ENCODE measurements around the gene ANKRD18A.
"Not testable (repeated sequence)": the region's sequence is repeated elsewhere in the genome, so short reads cannot be mapped to it uniquely, and the experiment has no call there.

Gene ANKRD18A

DNA sequence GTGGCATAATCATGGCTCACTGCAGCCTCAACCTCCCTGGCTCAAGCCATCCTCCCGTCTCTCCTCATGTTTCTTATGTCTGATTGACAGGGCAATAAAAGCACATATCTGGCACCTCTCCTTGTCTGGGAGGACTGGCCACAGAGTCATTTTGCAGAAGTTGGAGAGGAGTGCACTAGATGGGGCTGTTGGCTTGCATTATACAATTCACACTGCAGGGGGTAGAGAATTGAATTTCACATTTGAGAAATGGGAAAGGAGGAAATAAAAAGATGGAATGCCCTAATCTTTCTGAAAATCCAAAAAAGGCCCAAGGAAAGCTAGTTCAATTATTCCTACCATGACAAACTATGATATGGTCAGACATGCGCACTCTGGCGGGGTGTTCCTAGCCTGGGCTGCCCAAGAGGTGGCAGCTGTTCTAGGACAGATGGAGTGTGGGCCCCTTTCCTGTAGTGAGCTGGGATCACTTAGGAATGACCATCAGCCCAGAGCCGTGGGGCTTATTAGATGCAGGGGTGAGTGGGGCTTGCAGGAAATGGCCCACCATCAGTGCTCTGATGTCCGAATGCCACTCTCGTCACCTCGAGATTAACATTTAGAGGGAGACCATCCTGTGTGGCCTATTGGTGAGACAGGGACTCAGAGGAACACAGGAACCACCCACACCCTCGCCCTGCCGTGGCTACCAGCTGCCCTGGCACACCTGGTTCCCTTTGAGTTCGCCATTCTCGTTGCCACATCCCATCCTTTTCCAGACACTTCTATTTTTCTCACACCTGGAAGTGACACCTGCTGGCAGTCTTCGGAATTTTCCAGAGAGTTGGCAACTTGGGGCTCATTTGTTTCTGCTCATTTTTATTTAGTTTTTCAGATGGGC, 21.8 kb upstream of the ANKRD18A start:
- Mint-ChIP-seq H3K9me3 (no peaks in the 10 kb centered on the region), H3K4me3 (no peak overlapping the region), H3K27me3 (ENCODE audit: low read depth) (peaks cover 3% of the 10 kb centered on the region), H3K27ac (no peak overlapping the region), H3K4me1 (ENCODE audit: low read depth) (no peaks in the 10 kb centered on the region), H3K36me3 (ENCODE audit: low read depth) (no peaks in the 10 kb centered on the region)

DNA sequence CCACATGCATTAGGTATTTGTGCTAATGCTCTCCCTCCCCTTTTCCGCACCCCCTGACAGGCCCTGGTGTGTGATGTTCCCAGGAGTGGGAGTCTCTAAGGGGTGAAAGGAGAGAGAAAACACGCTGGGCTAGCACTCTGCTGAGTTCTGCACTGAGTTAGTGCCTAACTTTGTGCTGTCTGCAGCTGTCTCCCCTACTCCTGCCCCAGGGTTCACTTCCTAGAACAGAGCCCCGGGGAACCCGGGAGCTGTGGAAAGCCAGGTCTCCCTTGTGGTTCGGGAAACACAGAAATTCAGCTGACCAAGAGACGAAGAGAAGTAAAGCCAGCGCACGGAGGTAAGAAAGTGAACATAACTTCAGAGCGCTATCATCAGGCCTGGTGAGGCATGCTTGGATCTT, 20.7 kb upstream of the ANKRD18A start:
- no peak overlapping the region for H3K4me3 Mint-ChIP-seq
- no peaks in the 10 kb centered on the region for H3K36me3 Mint-ChIP-seq (ENCODE audit: low read depth)
- no peaks in the 10 kb centered on the region for H3K4me1 Mint-ChIP-seq (ENCODE audit: low read depth)
- H3K27ac Mint-ChIP-seq = no peak overlapping the region
- peaks cover 5% of the 10 kb centered on the region for H3K27me3 Mint-ChIP-seq (ENCODE audit: low read depth)
- no peaks in the 10 kb centered on the region for H3K9me3 Mint-ChIP-seq

DNA sequence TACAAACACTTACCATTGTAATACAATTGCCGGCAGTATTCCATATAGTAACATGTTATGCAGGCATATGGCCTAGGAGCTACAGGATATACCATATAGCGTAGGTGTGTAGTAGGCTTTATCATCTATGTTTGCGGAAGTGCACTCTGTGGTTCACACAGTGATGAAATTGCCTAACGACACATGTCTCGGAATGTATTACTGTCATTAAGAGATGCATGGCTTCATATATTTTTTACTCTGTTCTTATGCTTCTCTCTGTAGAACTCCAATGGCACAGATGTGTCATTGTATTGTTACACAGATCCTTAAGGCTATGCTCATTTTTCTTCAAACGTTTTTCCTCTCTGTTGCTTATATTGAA, 19.2 kb upstream of the ANKRD18A start:
- Mint-ChIP-seq H3K36me3 (ENCODE audit: low read depth) (no peaks in the 10 kb centered on the region), H3K9me3 (no peaks in the 10 kb centered on the region), H3K27ac (no peak overlapping the region), H3K4me1 (ENCODE audit: low read depth) (no peaks in the 10 kb centered on the region), H3K4me3 (no peak overlapping the region), H3K27me3 (ENCODE audit: low read depth) (peaks cover 6% of the 10 kb centered on the region)

DNA sequence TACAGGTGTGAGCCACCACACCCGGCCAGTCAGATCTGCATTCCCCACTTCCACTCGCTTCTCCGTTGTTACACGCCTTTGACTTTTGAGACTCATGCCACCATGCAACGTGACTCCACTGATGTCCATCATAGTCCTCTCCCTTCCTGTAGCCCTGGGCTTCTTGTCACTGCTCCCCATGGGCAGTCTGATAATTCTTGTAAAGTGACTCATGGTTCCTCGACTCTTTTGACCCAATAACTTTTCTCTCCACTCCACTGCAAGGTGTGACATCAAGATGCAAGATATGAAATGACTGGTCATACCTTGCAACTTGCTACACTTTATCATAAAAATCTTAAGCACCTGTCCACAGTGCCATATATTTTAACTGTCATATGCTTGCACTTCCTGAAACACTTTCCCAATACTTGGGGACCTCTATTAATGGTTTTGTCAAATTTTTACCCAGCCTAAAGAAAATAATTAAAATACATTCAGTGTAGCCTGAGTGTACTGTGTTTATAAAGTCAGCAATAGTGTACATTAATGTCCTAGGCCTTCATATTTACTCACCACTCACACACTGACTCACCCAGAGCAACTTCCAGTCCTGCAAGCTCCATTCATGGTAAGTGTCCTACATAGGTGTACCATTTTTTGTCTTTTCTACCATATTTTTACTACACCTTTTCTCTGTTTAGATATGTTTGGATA, 18.6 kb upstream of the ANKRD18A start:
- Mint-ChIP-seq H3K27me3 (ENCODE audit: low read depth) (peaks cover 7% of the 10 kb centered on the region), H3K4me3 (no peak overlapping the region)

DNA sequence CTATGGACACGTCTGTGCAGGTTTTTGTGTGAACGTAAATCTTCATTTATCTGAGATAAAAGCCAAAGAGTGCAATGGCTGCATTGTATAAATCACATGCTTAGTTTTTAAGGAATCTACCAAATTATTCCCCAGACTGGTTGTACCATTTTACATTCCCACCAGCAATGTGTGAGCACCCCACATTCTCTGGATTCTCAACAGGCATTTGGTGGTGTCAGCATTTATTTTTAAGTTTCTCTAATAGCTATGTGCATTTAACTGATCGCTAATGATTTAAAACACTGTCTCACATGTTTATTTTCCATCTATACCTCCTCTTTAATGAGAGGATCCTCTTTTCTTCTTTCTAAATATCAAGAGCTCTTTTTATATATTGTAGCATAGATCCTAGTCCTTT, 13.9 kb upstream of the ANKRD18A start:
- Mint-ChIP-seq H3K27ac (no peak overlapping the region), H3K36me3 (ENCODE audit: low read depth) (no peaks in the 10 kb centered on the region), H3K4me1 (ENCODE audit: low read depth) (no peaks in the 10 kb centered on the region), H3K27me3 (ENCODE audit: low read depth) (peaks cover 9% of the 10 kb centered on the region), H3K9me3 (no peaks in the 10 kb centered on the region), H3K4me3 (no peak overlapping the region)

More for the DNA sequence above, 18.6 kb upstream of the ANKRD18A start:
- no peak overlapping the region for H3K27ac Mint-ChIP-seq
- no peaks in the 10 kb centered on the region for H3K36me3 Mint-ChIP-seq (ENCODE audit: low read depth)
- H3K4me1 Mint-ChIP-seq (ENCODE audit: low read depth) = no peaks in the 10 kb centered on the region
- no peaks in the 10 kb centered on the region for H3K9me3 Mint-ChIP-seq

DNA sequence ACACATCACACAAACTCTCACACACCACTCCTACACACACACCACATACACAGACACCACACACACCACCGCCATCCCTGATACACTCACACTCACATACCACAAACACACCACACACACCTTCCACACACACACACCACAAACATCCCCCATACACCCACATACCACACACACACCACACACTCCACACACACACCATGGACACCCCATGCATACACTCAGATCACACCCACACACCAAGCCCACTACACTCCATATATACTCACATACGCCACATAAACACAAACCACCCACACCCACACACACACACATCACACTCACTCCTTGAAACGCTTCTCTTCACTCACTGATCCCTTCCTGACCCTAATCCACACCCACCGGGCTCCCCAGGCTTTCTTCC, 9.1 kb upstream of the ANKRD18A start:
- H3K9me3 Mint-ChIP-seq = no peaks in the 10 kb centered on the region
- H3K27ac Mint-ChIP-seq = no peak overlapping the region
- H3K4me3 Mint-ChIP-seq = no peak overlapping the region
- H3K36me3 Mint-ChIP-seq (ENCODE audit: low read depth) = no peaks in the 10 kb centered on the region
- H3K4me1 Mint-ChIP-seq (ENCODE audit: low read depth) = no peaks in the 10 kb centered on the region
- H3K27me3 Mint-ChIP-seq (ENCODE audit: low read depth) = peaks cover 16% of the 10 kb centered on the region

DNA sequence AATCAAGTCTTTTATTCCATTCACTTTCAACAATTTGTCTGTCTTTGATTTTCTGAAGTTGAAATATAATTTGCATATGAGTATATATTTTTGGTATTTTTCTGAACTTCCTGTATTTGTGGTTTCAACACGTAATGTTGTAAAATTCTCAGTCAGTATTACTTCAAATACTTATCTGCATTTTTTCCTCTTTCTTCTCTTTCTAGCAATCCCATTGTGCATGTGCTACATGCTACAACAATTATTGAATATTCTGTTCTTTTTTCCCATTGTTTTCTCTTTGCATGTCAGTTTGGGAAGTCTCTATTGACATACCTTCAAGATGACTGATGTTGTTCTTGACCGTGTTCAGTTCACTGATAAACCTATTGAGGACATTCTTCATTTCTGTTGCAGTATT, 5.6 kb upstream of the ANKRD18A start:
- H3K27ac Mint-ChIP-seq = no peak overlapping the region
- H3K9me3 Mint-ChIP-seq = peaks cover 9% of the 10 kb centered on the region
- no peak overlapping the region for H3K4me3 Mint-ChIP-seq
- no peaks in the 10 kb centered on the region for H3K36me3 Mint-ChIP-seq (ENCODE audit: low read depth)
- peaks cover 7% of the 10 kb centered on the region for H3K4me1 Mint-ChIP-seq (ENCODE audit: low read depth)
- peaks cover 36% of the 10 kb centered on the region for H3K27me3 Mint-ChIP-seq (ENCODE audit: low read depth)

DNA sequence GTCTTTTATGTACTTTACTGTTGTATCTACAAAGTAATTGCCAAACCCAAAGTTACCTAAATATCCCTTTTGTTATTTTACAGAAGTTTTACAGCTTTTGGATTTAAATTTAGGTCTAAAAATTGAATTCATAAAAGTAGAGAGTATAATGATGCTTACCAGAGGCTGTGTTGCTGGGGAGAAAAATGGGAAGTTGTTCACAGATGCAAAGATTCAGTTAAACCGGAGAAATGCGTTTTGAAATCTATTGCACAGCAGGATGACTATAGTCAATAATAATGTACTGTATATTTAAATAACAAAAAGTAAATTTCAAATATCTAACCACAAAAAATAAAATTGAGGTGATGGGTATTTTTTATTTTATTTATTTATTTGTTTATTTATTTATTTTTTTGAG, 2.6 kb upstream of the ANKRD18A start:
- H3K27ac Mint-ChIP-seq = no peak overlapping the region

DNA sequence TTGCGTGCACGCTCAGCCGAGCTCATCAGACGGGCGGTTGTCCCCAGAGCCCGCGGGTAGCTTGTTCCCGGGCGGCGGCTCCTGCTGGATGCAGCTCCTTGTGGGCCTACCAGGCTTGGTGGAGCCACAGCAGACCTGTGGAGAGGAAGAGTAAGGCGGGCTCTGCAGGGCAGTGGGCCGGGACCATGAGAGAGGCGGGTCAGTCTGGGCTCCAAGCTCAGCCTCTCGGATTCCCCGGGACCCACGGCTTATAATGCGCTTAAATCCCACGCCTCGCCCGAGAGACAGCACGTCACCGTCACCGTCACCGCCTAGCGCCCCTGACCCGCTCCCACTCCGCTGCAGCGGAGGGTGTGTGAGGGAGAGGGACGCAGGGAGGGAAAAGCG, 1.9 kb upstream of the ANKRD18A start:
- peaks cover 9% of the 10 kb centered on the region for H3K4me1 Mint-ChIP-seq (ENCODE audit: low read depth)
- no peak overlapping the region for H3K27ac Mint-ChIP-seq
- peak overlapping the region; percentile 50 for H3K4me3 Mint-ChIP-seq
- peaks cover 57% of the 10 kb centered on the region for H3K27me3 Mint-ChIP-seq (ENCODE audit: low read depth)
- peaks cover 2% of the 10 kb centered on the region for H3K36me3 Mint-ChIP-seq (ENCODE audit: low read depth)
- peaks cover 9% of the 10 kb centered on the region for H3K9me3 Mint-ChIP-seq

More for the DNA sequence above, 2.6 kb upstream of the ANKRD18A start:
- H3K27me3 Mint-ChIP-seq (ENCODE audit: low read depth) = peaks cover 53% of the 10 kb centered on the region
- H3K4me3 Mint-ChIP-seq = peak overlapping the region; percentile 50
- H3K36me3 Mint-ChIP-seq (ENCODE audit: low read depth) = no peaks in the 10 kb centered on the region
- H3K9me3 Mint-ChIP-seq = peaks cover 9% of the 10 kb centered on the region
- H3K4me1 Mint-ChIP-seq (ENCODE audit: low read depth) = peaks cover 9% of the 10 kb centered on the region

DNA sequence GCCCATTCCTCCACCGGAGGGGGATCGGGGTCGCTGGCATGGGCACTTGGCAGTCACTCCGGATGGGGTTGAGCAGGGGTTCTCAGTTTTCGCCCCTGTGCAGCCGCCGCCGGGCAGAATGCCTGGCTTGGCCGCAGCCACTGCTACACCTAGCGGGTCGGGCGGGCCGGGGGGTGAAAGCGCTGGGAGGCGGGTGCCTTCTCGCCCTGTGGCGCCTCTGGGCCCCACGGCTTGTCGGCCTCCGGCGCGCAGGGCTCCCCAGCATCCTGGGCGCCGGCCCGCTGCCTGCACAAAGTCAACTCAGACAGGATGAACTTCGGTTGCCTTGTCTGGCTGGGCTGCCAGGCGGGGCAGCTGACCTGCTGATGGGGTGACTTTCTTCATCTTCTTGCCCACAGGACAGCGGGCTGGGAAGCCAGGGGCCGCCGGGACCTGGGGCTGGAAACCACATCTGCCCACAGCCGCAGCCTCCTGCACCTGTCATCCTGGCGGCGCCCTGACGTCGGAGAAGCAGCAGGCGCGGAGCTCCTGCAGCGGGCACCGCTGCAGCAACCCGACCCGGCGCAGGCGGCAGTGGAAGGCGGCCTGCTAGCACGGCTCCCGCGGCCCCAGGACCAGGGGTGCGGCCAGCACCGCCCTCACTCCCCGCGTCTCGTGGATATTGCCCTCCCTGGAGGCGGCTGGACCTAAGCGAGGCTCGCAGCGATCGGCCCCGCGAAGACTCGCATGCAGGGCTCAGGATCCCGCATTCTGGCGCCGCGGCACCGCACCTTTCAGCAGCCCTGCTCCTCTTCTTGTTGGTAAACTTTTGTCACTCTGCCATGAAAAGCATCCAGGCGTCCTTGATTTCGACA, 1.3 kb upstream of the ANKRD18A start:
- H3K4me1 Mint-ChIP-seq (ENCODE audit: low read depth) = peaks cover 9% of the 10 kb centered on the region
- H3K36me3 Mint-ChIP-seq (ENCODE audit: low read depth) = peaks cover 2% of the 10 kb centered on the region
- peak overlapping the region; percentile 53 for H3K4me3 Mint-ChIP-seq
- H3K9me3 Mint-ChIP-seq = peaks cover 9% of the 10 kb centered on the region
- no peak overlapping the region for H3K27ac Mint-ChIP-seq
- H3K27me3 Mint-ChIP-seq (ENCODE audit: low read depth) = peaks cover 59% of the 10 kb centered on the region

DNA sequence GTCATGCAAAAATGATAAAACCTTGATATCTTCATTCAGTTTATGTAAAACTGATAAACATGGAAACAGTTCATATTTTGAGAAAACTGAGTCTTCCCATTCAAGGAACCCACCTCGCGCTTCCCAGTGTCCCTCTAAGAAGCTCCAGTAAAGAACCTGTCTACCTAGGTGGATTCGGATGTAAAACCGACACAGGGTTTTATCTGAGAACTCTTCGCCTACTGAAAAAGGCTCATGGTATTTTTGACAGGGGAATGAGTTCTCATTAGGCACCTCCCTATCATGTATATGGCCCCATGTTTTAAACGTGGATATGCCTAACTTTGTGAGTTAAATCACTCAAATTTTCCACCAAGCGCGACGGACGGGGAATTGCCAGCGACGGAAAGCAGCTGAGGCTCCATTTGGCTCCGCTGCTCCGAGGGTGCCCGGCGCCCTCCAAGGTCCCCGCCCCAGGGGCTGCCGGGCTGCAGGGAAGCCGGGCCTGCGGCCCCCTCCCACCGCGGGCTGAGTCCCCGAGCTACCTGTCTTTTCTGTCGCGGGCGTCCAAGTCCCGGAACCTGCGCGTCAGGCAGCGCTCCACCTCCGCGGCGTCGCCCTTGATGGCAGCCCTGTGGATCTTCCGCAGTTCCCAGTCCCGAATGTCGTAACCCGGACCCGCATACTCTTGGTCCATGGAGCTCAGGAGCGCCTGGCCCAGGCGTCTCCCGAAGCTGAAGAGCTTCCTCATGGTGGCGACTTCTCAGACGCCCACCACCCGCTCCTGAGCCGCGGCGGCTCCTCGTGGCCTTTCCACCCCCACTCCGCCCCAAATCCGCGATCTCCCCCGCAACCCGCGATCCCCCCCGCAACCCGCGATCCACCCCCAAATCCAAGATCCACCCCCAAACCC, 594 bp downstream of the ANKRD18A start:
- H3K27me3 Mint-ChIP-seq (ENCODE audit: low read depth) = peaks cover 52% of the 10 kb centered on the region
- H3K27ac Mint-ChIP-seq = peak overlapping the region; percentile 75
- peaks cover 9% of the 10 kb centered on the region for H3K9me3 Mint-ChIP-seq

DNA sequence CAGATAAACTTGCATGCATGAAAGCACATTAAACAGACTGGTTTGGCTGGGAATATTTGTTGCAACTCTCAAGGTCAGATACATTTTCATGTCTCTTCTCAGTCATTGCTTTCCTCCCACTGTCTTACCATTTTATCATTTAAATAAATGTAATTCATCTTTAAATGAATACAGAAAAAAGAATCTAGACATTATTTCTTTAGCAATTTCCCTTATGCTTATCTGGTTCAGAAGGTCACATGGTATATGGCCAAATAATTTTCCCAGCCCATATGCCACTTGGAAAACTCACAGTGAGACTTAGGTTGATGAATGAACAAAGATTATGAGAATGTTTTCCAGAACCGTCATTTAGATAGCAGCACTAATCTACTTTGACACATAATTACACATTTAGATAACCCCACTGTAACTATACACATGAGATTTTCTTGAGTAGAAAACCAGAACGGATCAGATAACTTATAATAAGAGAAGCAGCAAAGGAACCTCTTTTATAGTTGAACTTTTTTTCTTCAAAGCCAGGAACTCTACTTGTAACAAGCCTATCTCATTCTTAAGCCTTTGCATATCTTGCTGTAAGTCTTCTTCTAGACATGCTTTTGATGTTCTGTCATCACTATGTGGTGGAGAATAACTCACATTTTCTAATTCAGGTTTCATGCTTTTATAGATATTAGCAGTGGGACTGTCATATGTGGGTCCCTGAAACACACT, 22.2 kb downstream of the ANKRD18A start:
- H3K36me3 Mint-ChIP-seq (ENCODE audit: low read depth); H3K4me3 Mint-ChIP-seq; H3K27me3 Mint-ChIP-seq (ENCODE audit: low read depth); H3K27ac Mint-ChIP-seq; H3K4me1 Mint-ChIP-seq (ENCODE audit: low read depth); H3K9me3 Mint-ChIP-seq: not testable (repeated sequence)

More for the DNA sequence above, 594 bp downstream of the ANKRD18A start:
- peaks cover 9% of the 10 kb centered on the region for H3K4me1 Mint-ChIP-seq (ENCODE audit: low read depth)
- H3K4me3 Mint-ChIP-seq = peak overlapping the region; percentile 92
- H3K36me3 Mint-ChIP-seq (ENCODE audit: low read depth) = peaks cover 2% of the 10 kb centered on the region

DNA sequence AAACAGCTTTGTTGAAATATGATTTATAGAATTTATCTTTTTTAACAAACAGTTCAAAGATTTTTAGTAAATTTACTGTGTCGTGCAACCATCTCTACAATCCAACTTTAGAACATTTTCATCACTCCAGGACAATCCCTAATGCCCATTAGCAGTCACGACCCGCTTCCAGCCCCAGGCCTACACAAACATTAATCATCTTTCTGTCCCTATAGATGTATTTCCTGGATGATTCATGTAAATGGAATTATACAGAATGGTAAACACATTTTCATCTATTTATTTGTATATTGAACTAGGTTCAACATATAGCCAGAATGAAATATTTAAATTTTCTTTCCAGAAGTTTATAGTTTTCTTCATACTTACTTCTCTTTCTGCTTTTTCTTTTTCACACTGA, 25.3 kb downstream of the ANKRD18A start:
- H3K27ac Mint-ChIP-seq; H3K9me3 Mint-ChIP-seq; H3K36me3 Mint-ChIP-seq (ENCODE audit: low read depth); H3K27me3 Mint-ChIP-seq (ENCODE audit: low read depth); H3K4me3 Mint-ChIP-seq; H3K4me1 Mint-ChIP-seq (ENCODE audit: low read depth): not testable (repeated sequence)

Data from T-helper 1 cell treated with Interleukin-12 subunit alpha and Interleukin-12 subunit beta and Interleukin-4 antibody, amounts not matched to agents 30 μg/mL and 1 μg/mL, for 36 hours (primary cell).